Femur (tissue), 1 donor: Measurements from ENCODE around the gene FASTK.

Experiments
- DNase-seq: peaks from one replicate; pipeline ENCODE4 v3.0.0-alpha.2; 2017

Gene FASTK, protein sequence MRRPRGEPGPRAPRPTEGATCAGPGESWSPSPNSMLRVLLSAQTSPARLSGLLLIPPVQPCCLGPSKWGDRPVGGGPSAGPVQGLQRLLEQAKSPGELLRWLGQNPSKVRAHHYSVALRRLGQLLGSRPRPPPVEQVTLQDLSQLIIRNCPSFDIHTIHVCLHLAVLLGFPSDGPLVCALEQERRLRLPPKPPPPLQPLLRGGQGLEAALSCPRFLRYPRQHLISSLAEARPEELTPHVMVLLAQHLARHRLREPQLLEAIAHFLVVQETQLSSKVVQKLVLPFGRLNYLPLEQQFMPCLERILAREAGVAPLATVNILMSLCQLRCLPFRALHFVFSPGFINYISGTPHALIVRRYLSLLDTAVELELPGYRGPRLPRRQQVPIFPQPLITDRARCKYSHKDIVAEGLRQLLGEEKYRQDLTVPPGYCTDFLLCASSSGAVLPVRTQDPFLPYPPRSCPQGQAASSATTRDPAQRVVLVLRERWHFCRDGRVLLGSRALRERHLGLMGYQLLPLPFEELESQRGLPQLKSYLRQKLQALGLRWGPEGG

DNA sequence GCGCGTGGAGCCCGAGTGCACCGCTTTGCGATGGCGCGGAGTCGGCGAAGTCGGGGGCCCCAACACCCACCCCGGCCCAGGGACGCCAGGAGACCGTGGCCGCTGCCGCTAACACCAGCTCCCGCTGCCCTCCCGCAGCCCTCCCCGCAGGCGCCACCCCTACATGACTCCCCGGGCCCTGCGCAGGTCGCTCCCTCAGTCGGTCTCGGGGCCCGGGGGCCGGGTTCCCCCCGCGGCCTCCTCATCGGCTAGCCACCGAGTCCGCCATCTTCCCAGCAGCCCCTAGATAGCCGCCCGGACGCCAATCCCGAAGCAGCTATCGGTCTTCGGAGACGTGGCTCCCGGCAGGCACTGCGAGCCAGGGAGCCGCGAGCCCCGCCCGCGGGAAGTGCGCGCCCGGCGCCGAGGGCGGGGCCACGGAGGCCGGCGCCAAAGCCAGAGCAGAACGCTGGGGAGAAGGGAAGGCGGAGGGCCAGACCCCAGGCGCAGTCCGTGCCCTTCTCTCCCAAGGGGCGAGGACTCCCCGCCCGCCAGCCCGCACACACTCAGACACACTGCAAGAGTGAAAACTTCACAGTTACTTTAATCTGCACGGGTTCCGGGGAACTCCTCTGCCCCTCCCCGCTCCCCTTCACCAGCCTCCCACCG lies at the start of gene FASTK:
FASTK (minus strand) TSS at position 288 of the 648 bp plus-strand sequence; CDS start at position 245, 43 bp downstream.
- DNase-seq: peak; percentile 95

DNA sequence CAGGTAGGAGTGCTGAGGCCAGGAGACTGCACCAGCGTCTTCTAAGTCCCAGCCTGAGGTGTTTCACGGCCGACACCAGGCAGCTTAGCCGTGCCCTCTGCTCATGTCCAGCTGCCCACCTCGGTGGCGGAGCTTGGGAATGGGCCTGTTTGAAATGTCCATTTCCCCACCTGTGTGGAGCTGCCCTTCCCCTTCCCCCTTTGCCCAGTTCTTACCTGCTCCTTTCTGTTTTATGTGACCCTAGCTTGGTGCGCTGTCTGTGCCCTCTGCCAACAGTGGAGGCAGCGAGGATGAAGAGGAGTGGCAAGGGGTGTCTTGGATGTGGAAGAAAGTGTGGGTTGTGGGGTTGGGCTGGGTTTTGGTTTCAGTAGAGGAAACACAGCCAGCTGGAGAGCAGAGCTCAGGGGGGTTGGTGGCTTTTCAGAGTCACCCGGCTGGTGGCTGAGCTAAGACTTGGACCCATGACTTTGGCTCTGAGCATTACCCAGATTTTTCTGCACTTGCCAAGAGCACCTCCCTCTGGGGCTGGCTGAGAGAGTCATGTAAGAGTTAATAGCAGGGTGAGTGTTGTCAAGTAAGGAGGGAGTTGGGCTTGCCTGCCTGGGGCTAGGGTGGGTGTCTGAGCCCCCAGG lies 49.5 kb upstream of the FASTK start:
- no peak for DNase-seq

GRCh38 chr7:151129117-151129959 lies 48.7 kb upstream of the FASTK start:
- no peak for DNase-seq

DNA sequence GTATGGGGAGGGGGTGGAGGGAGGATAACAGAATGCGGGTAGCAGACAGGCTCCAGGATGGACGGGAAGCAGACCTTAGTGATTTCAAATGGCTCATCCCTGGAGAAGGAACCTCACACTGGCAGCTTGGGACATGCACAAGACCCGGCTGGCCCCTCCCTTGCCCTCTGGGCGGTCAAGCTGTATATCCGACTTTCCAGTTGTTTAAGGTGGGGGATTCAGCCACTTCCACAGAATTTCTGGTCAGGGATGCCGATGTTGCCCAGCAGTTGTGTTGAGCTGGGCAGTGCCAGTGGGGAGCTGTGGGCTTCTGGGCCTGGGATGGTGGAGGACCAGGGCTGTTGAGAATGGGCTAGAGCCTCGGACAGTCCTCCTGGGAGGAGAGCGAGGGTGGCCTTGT lies 48.1 kb upstream of the FASTK start:
- no peak for DNase-seq

DNA sequence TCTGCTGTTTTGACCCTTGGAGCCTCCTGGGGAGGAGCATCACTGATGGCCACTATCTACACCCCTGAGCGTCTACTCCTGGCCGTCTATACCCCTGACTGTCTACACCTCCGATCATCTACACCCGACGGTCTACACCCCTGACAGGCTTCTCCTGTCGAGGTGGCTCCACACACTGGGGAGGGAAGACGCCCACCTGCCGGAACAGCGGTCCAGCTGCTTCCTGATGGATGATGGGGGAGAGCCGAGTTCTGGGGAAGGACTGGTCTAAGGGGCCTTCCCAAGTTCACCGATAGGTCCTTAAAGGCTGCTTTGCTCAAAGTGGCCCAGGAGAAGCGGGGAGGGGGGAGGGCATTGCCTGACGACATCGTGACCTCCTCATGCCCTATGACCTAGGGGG lies 47.5 kb upstream of the FASTK start:
- no peak for DNase-seq

DNA sequence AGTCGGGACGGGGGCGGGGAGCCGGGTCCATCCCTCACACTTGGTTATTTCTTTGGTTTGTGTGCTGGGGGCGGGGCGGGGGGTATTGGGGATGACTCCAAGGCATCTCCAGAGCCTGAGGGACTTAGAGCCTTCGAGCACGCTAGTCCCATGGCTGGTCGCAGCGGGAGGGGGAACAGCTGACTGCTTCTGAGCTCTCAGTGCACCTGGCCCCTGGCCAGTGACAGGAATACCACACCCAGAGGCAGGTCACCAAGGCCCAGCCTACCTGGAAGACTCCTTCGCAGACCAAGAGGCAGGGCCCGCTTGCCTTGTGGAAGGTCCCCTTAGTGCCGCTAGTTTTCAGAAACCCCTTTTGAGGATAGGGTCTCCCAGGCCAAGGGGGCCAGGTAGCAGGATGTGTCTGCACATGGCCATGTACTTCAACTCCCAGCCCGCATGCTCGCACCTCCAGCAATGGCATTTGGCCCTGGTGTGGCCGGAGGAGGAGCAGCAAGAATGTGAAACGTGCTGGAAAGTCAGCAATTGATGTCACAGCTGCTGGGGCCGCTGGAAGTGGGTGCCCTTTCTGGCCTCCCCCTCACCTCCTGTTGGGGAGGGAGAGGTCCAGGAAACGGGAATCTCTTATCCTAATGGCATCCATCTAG lies 46.0 kb upstream of the FASTK start:
- no peak for DNase-seq

GRCh38 chr7:151125846-151126481 lies 45.4 kb upstream of the FASTK start:
- DNase-seq: no peak

DNA sequence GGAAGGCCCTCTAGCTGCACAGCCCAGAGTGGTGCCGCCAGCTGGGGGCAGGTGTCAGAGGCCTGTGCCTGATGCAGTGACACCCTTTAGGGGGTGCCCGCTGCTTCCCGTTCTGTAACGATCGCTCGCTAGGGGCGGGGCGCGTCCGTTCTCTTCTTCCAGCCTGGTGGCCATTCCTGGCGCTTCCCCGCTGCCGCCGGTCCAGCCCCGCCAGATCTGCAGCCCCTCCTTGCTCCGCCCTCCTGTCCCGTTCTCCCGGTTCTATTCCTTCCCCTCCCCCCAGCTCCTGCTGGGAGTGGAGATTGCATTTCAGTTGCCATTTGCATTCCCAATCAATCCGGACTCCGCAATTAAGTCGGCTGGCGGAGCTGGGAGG lies 44.8 kb upstream of the FASTK start:
- peak; percentile 66 for DNase-seq

GRCh38 chr7:151124899-151125399 lies 44.3 kb upstream of the FASTK start:
- no peak for DNase-seq

DNA sequence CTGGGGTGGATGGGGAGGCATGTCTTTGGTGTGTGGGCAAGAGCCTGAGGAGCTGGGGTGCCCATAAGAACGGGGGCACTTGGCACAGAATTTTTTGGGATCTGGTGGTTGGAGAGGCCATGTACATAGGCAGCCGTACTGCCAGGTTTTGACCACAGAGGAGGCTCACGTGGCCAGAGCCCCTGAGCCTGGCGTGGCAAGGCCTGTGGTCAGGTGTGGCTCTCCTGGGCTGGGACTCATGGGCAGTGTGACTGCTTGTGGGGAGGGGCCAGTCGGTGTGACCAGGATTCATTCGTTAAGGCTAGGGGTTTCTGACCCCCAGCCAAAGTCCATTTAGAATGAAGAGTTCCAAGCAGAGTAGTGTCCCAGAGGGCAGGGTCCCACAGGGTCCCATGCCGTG lies 43.9 kb upstream of the FASTK start:
- no peak for DNase-seq

- peak; percentile 89 for DNase-seq
Measured at GRCh38 chr7:151123822-151124464, 43.3 kb upstream of the FASTK start.

- DNase-seq: no peak
Measured at GRCh38 chr7:151123158-151123821, 42.7 kb upstream of the FASTK start.

DNA sequence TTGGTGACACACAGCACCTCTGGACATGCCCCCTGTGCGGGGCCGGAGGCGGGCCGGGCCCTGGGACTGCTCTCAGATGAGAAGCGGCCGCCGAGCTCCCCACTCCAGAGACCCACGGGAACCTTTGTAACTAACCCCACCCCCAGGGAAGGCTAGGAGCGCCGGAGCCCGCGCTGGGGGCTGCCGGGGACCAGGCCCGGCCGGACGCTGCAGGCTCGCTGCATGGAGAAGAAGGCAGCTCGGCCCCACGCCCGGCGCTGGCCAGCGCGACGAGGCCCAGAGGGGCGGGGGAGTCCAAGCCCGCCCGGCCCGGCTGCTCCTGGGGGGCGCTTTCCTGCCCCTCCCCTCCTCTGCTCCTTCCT lies 42.2 kb upstream of the FASTK start:
- DNase-seq: no peak

GRCh38 chr7:151122276-151122675 lies 41.7 kb upstream of the FASTK start:
- no peak for DNase-seq

DNA sequence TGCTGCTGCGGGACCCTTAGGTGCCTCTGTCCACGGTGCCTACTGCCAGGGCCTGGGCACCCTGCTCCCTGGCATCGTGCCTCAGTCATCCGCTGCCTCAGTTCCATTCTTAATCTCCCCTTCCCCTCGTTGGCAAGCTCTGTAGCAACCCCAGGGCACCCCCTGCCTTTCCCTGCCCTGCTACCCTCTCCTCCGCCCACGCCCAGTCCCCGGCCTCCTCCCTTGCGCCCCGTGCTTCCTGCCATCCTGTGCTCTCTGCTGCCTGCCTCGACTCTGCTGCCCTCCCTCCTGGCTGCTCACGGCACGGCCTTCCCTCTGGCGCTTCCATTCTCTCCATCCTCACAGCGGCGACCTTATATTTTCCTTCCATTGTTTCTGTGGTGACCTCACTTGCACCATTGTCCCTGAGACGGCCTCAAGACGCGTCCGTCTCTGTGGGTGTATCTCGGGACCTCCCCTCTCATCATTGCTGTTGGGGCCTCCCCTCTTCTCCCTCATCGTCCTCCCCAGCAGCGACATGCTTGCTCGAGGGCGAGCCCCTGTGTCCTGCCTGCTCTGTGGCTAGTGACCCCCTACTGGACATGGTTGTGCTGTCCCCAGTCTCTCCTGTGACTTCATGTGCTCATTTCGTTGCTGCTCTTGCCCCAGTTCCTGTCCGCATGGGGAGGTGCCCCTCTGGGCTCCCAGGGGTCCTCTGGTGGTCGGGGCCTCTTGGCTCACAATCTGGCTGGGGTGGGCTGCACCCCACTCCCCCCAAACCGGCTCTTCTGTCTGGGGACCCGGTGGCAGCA lies 41.0 kb upstream of the FASTK start:
- DNase-seq: no peak

- no peak for DNase-seq
Measured at GRCh38 chr7:151120896-151121295, 40.3 kb upstream of the FASTK start.

- DNase-seq: no peak
Measured at GRCh38 chr7:151119902-151120301, 39.3 kb upstream of the FASTK start.

GRCh38 chr7:151119055-151119415 lies 38.4 kb upstream of the FASTK start:
- no peak for DNase-seq
